ENCODE results near the gene UNC5CL.

Gene UNC5CL

GRCh38 chr6:41039060-41039998 lies at the start of gene UNC5CL:
Gene UNC5CL, minus strand, starts transcription at chr6:41039221. Its CDS starts 4,147 bp downstream, at chr6:41035074.
- H3K9ac ChIP-seq (ENCODE audit: low read length), result no peak within 1 kb of the TSS
- TF ChIP-seq CTCF (IDR thresholded peaks at IDR 0.05; ENCODE audit: insufficient read depth, low read length, poor library complexity, severe bottlenecking) (peak; percentile 99), EZH2phosphoT487 (conservative IDR thresholded peaks at IDR 0.05; ENCODE audit: low read length) (no peak)
- H3F3A ChIP-seq (ENCODE audit: insufficient read depth), result no peaks in the 10 kb centered on the region
- H3K9me3 ChIP-seq (ENCODE audit: insufficient read depth, low read length), result no peaks in the 10 kb centered on the region
- H3K4me3 ChIP-seq (ENCODE audit: insufficient read depth, low read length, poor library complexity, severe bottlenecking), result no peak within 1 kb of the TSS
- no peak within 1 kb of the TSS for H3K4me2 ChIP-seq (ENCODE audit: low read depth, low read length, poor library complexity, severe bottlenecking)
- no peaks in the 10 kb centered on the region for H3K9me2 ChIP-seq (replicated peaks; ENCODE audit: insufficient read depth, low read length)
- no peak within 1 kb of the TSS for H2AFZ ChIP-seq (ENCODE audit: low read depth, low read length, severe bottlenecking)
- no peaks in the 10 kb centered on the region for H3K79me2 ChIP-seq (ENCODE audit: insufficient read depth, low read length)
- H3K36me3 ChIP-seq (ENCODE audit: low read length), result no peaks in the 10 kb centered on the region
- no peaks in the 10 kb centered on the region for H3K27me3 ChIP-seq (ENCODE audit: low read length)
- no peaks in the 10 kb centered on the region for H4K20me1 ChIP-seq (ENCODE audit: low read depth, low read length)
- H3K27ac ChIP-seq (ENCODE audit: low read depth, low read length), result no peak within 1 kb of the TSS

- no peak for TF ChIP-seq EZH2phosphoT487 (conservative IDR thresholded peaks at IDR 0.05; ENCODE audit: low read length)
- TF ChIP-seq CTCF (IDR thresholded peaks at IDR 0.05; ENCODE audit: insufficient read depth, low read length, poor library complexity, severe bottlenecking), result no peak
- Histone ChIP-seq H3K4me2 (ENCODE audit: low read depth, low read length, poor library complexity, severe bottlenecking) (no peak overlapping the region), H3K79me2 (ENCODE audit: insufficient read depth, low read length) (0 out of 2 replicates have a peak, but pooled peaks cover 5% of the 10 kb centered on the region), H3K36me3 (ENCODE audit: low read length) (peaks cover 71% of the 10 kb centered on the region), H3K9me3 (ENCODE audit: insufficient read depth, low read length) (no peaks in the 10 kb centered on the region), H4K20me1 (ENCODE audit: low read depth, low read length) (no peaks in the 10 kb centered on the region), H3K27ac (ENCODE audit: low read depth, low read length) (no peak overlapping the region), H3K9ac (ENCODE audit: low read length) (no peak overlapping the region), H3K9me2 (replicated peaks; ENCODE audit: insufficient read depth, low read length) (no peaks in the 10 kb centered on the region), H2AFZ (ENCODE audit: low read depth, low read length, severe bottlenecking) (no peak overlapping the region), H3F3A (ENCODE audit: insufficient read depth) (peaks cover 6% of the 10 kb centered on the region; the same call in 1 of the 2 replicates), H3K4me3 (ENCODE audit: insufficient read depth, low read length, poor library complexity, severe bottlenecking) (no peak overlapping the region), H3K27me3 (ENCODE audit: low read length) (no peaks in the 10 kb centered on the region)
These were observed 49.4 kb upstream of the UNC5CL start for GRCh38 chr6:41088451-41088850.

GRCh38 chr6:41085182-41085581 lies 46.2 kb upstream of the UNC5CL start:
- Histone ChIP-seq H3K9ac (ENCODE audit: low read length) (no peak overlapping the region), H3K9me2 (replicated peaks; ENCODE audit: insufficient read depth, low read length) (no peaks in the 10 kb centered on the region), H3K4me3 (ENCODE audit: insufficient read depth, low read length, poor library complexity, severe bottlenecking) (no peak overlapping the region), H3K9me3 (ENCODE audit: insufficient read depth, low read length) (no peaks in the 10 kb centered on the region), H2AFZ (ENCODE audit: low read depth, low read length, severe bottlenecking) (no peak overlapping the region), H3K27me3 (ENCODE audit: low read length) (no peaks in the 10 kb centered on the region), H3F3A (ENCODE audit: insufficient read depth) (0 out of 2 replicates have a peak, but pooled peaks cover 8% of the 10 kb centered on the region), H3K27ac (ENCODE audit: low read depth, low read length) (no peak overlapping the region), H3K79me2 (ENCODE audit: insufficient read depth, low read length) (peaks cover 23% of the 10 kb centered on the region), H4K20me1 (ENCODE audit: low read depth, low read length) (no peaks in the 10 kb centered on the region), H3K36me3 (ENCODE audit: low read length) (peaks cover 64% of the 10 kb centered on the region), H3K4me2 (ENCODE audit: low read depth, low read length, poor library complexity, severe bottlenecking) (no peak overlapping the region)
- TF ChIP-seq EZH2phosphoT487 (conservative IDR thresholded peaks at IDR 0.05; ENCODE audit: low read length) (no peak), CTCF (IDR thresholded peaks at IDR 0.05; ENCODE audit: insufficient read depth, low read length, poor library complexity, severe bottlenecking) (no peak)

All from SU-DHL-6 (cell line).